ELR (cell line): ENCODE data around the gene BHLHE40.
A peak's percentile ranks its signal among the peaks of the same experiment; 100 is the strongest.

Experiments used
- DNase-seq: peaks from one replicate; pipeline ENCODE4 v3.0.0-alpha.2; 2015; ENCODE audit warnings: low read depth

BHLHE40 gene

DNA sequence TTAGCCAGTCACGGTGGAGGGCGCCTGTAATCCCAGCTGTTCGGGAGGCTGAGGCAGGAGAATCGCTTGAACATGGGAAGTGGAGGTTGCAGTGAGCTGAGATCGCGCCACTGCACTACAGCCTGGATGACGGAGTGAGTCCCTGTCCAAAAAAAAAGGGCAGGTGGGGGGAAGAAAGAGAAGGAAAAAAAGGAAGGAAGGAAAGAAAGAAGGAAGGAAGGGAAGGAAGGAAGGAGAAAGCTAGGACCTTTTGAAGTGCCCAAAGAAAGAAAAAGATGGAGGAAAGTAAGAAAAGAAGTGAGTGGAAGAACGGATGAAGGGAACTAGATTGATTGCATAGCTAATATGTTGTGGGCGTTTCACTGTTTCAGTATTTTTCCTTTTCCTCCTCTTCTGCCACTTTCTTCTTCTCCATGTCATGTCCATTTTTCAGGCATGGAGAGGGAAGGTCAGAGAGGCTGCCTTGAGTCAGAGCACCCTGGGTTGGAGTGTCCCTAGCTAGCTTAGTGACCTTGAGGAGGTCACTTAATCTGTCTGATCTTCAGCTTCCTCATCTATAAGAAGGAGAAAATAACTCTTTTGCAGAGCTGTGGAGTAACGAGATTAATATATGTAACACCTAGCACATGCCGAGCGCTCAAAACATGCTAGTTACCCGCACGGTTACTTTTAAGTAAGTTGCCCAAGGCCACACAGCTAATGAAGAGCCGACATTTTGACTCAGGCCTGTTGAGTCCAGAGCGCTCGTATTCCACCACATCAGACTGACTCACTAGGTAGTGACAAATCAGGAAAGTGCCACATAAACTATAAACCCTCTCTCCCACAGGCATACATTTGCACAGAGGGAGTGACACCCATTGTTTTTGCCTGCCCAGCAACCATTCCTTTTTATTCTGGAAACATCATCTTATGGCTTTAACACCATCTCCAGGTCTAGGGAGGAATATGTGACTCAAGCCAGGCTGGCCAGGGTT is 42.2 kb downstream of the BHLHE40 start:
- peak; percentile 92 for DNase-seq

DNA sequence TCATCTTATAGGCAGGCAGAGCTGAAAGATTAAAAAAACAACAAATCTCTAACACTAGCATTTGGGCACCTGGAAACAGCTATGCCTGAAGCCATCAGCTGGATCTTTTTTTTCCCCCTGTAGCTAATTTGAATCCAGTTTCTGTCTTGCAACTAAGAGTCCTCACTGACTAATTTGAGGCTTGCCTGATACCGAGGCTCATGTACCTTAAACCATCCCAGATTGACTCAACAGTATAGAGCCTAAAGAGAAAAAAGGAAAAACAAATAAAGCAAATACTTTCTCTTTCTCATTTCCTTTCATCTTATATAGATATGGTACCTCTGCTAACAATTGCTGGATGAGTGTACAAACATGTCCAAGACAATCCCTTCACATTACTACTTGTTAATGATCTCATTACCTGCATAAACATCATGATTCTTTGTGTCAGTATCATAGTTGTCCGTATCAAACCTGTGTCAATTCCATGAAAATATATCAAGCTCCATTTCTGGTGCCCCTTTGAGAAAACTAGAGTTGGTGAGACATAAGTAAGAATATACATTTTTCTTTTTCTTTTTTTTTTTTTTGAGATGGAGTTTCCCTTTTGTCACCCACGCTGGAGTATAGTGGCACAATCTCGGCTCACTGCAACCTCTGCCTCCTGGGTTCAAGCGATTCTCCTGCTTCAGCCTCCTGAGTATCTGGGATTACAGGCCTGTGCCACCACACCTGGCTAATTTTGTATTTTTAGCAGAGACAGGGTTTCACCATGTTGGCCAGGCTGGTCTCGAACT is 43.1 kb downstream of the BHLHE40 start:
- DNase-seq, result peak; percentile 66

DNA sequence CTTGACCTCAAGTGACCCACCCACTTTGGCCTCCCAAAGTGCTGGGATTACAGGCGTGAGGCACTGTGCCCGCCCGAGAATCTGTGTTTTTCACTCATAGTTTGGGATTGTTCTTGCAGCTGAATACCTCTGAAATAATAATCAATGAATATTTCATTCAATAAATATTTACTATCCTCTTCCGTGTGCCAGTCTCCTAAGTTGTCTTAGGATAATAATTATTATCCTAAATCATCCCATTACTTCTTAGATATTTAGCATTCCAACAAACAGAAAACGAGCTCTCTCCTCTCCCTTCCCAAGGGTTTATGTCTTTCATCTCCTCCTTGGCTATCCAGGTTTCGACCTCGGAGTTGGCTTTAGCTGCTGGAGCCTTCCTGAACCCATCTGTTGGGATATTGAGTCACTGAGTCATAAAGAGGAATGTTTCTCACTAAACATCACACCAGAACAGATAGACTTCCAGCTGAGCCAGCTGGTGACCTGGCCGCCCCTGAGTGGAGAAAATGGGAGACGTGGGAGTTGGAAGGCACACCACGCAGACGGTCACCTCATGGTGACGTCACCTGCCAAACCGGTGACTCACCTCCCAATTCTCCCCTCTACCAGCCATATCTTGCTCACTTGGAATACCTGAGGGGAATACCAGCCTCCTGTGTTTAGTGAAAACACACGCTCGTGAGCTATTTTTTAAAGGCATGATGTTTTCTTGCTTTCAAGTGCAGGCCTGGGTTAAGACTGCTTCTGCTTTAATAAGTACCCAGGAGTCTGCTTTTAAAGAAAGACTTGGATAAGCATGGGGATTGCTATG is 43.9 kb downstream of the BHLHE40 start:
- peak; percentile 98 for DNase-seq

DNA sequence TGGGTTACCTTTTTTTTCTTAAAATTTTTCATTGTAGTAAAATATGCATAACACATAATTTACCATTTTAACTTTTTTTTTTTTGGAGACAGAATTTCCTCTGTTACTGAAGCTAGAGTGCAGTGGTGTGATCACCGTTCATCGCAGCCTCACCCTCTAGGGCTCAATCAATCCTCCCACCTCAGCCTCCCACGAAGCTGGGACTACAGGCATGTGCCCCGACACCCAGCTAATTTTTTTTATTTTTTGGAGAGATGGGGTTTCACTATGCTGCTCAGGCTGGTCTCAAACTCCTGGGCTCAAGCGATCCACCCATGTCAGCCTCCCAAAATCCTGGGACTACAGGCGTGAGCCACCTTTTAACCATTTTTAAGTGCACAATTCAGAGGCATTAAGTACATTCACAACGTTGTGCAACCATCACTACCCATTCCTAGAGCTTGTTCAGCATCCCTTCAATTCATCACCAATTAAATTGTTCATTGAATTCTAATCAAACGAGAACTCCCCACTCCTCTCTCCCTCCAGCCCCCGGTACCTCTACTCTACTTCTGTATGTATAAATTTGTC is 44.6 kb downstream of the BHLHE40 start:
- DNase-seq, result no peak

DNA sequence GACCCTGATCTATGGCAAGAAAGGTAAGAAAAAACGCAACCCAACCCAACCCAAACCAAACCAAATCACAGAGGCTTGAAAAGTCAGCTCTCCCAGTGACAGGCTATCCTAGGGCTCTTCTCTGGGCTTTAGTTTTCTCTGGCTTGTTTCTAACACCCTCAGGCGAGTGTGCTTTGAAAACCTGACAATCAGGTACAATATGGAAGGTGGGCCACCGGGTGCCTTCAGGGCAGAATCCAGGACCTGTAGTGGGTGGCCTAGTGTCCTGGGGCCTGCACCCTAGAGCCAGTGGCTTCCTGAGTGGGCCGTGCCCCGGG is 46.8 kb downstream of the BHLHE40 start:
- no peak for DNase-seq

DNA sequence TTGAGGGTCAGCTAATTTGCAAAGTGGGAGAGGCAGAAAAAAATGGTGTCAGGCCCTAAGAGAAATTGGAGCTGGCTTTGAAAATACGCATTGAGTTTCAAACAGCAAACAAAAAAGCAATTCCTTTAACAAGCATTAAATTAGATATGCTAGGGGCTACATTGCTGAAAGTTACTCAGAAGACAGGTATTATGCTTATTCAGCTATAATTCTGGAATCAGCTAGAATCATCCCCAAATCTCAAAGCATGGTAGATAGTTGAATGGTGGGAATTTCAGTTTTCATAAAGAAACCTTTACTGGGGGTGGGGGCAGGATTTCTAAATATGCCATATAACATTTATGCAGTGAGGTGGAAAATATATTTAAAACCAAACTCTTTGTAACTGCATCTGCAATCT is 50.5 kb downstream of the BHLHE40 start:
- no peak for DNase-seq

DNA sequence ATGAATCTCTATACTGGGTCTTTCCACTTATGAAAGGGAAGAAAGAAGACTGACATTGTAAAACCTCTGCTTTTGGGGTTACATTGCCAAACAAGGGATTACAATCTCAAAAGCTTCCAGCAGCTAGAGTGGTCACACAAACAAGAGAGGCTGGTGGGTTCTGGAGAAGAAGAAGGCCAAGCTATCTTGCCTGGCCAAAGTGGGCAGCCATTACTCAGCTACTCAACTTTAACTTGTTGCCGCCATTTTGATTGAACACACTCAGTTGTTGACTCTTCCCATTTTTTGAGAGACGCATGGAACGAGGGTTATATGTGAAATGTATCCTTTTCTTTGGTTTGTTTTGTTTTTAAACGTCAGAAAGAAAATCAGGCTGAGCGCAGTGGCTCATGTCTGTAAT is 50.9 kb downstream of the BHLHE40 start:
- no peak for DNase-seq

DNA sequence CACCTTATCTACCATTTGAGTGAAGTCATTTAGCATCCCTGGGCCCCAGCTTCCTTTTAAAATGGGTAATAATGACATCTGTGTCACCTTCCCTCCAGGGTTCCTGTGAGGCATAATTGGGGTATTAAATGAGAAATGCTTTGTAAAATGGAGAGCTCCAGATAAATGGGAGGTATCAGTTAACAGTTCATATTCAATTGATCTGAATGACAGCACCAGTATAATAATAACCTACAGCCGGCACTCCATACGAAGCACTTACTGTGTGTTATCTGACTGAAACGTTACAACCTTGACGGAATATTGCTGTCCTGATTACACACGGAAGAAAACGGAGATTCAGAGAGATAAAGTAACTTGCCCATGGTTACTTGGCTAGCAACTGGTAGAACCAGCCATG is 53.6 kb downstream of the BHLHE40 start:
- no peak for DNase-seq
